GM19043 (cell line): ENCODE measurements around the gene OR10G3.
"Not testable (repeated sequence)": the region's sequence is repeated elsewhere in the genome, so short reads cannot be mapped to it uniquely, and the experiment has no call there.

Experiments
- ATAC-seq: cut with Tn5 transposase; IDR thresholded peaks from one replicate; pipeline ENCODE4 v1.9.1; 2021; ENCODE audit warnings: low read depth; ENCODE audit not compliant: unreplicated experiment

Gene OR10G3, protein sequence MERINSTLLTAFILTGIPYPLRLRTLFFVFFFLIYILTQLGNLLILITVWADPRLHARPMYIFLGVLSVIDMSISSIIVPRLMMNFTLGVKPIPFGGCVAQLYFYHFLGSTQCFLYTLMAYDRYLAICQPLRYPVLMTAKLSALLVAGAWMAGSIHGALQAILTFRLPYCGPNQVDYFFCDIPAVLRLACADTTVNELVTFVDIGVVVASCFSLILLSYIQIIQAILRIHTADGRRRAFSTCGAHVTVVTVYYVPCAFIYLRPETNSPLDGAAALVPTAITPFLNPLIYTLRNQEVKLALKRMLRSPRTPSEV

DNA sequence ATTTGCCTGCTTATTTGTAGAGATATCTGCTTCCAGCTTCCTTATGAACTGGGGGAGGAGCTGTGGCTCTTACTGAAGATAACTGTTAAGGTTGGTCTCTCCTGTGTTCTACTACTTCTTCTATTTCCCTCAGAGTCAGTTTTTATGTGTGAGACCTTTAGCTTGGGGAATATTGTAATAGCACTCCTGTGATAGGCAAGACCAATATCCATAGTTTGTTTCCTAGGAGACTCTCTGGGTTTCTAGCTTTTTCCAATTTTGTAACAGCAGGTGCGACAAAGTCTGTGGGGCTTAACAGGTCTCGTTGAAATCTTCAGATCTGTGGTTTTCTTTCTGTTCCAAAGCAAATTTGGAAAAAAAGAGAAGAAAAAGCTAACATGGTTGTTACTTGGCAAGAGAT lies at the start of gene OR10G3:
Gene OR10G3 (minus strand): TSS at position 101 of the 400 bp plus-strand sequence. CDS start 9,332 bp downstream, outside the sequence.
- ATAC-seq = no peak

DNA sequence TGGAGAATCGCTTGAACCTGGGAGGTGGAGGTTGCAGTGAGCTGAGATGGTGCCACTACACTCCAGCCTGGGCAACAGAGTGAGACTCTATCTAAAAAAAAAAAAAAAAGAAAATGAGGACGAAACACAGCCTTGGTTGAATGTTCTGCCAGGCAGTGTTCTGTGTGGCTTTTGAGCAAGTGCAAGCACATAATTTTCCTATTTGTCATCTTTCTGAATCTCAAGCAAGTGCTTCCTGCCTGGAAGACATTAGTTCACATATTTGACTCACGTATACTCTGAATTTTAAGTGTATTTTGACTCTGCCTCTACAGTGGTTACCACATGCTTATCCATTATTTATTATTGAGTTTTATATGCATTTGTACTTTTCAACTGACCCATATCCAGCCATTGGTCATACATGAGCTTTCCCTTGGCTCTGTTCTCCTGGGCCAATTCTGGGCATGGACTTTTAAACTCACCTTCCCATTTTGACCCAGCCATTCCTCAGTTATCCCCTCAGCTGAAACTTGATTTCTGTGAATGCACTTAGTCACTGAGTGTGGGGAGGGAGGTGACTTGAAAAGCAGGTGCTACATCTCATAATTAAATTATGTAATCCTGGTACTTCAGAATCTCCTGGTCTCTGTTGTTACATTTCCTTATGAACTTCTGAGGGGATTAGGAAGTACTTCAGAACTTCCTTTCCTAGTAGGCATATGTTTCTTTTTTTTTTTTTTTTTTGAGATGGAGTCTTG lies 46.8 kb upstream of the OR10G3 start:
- ATAC-seq = no peak

DNA sequence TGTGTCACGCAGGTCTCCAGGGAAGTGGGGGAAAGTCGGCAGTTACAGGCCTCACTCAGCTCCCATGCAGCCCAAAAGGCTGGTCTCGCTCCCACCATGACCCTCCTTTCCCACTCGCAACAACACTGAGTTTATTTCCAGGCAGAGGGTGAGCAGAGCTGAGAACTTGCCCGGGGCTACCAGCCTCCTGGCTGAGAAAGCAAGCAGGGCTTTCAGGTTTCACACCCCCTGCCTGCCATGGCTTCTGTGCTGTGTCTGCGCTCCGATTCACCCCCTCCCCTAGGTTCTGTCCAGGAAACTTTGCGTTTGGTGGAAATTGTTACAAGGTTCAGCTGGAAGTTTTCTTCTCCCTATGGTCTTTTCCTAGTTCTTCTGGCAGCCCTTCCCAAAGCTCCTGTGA lies 37.7 kb upstream of the OR10G3 start:
- ATAC-seq = no peak

DNA sequence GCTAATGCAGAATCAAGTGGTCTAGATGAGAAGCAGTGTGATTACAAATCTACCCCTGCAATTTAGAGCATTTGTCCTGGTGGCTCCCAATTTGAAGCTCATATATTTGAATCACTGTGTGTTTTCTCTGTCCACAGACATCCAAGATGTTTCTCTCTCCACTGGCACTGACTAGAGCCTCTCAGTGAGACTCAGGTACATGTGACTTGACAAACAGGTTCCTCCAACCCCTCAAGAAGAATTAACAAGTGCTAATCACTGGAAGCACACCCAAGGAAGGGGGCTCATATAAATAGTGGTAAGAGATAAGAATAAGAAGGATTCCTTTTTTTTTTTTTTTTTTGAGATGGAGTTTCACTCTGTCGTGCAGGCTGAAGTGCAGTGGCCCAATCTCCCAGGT lies 34.4 kb upstream of the OR10G3 start:
- ATAC-seq = no peak

DNA sequence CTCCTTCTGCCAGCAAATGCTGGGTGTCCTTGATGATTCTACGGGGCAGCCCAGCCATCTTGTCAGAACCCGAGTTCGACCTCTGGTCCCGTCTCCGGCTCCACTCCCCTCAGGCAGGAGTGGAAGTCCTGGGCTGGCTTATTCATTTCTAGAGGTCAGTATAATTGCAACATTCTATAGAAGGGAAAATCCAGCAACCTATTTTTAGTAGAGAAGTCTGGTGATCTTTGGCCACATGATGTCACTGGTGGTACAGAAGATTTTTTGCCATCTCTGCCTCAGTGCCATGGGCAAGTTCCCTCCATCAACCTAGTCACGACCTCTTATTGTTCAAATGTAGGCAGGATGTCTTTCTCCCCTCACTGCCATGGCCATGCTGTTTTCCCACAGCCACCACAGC lies 32.4 kb upstream of the OR10G3 start:
- ATAC-seq = no peak

DNA sequence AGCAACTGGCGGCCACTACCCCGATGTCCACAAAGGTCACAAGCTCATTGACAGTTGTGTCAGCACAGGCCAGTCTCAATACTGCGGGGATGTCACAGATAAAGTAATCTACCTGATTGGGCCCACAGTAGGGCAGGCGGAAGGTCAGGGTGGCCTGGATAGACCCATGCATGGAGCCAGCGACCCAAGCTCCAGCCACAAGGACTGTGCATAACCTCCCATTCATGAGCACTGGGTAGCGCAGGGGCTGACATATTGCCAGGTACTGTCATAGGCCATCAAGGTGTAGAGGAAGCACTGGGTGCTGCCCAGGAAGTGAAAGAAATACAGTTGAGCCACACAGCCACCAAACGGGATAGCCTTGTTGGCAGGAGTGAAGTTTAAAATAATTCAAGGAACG lies 22.3 kb upstream of the OR10G3 start:
- ATAC-seq = not testable (repeated sequence)

DNA sequence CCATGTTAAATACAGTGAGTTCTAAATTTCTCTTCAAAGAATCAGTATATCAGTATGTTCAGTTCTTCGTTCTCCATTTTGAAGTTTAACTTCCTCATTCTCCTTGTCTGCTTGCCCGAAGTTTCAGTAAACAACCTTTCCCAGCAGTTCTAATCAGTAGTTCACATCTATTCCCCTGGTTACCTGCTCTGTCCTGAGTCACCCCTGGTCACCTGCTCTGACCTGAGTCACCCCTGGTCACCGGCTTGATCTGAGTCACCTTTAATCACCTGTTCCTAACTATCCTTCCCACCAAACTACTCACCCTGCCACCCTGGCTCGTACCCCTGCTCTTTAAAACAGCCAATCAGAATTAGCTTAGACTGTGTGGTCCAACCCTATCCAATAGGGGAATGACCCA lies 9.4 kb upstream of the OR10G3 start:
- ATAC-seq = no peak

DNA sequence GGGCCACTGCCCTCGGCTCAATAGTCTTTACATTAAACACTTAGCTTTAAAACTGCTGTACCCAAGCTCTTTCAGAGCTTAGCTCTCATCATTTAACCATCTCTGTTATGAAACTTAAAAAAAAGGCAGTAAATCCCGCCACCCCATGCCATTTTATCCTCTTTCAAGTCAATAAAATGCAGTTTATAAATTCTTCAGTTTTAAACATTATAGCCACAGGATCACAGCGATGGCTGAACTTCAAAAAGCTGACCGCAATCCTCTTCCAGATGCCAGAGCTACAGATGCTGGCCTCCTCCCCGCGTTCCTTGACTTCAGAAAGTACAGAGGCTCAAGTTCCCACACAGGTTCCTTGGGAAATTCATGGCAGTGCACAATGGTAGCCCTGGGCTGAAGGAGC lies 4.2 kb downstream of the OR10G3 start:
- no peak for ATAC-seq

DNA sequence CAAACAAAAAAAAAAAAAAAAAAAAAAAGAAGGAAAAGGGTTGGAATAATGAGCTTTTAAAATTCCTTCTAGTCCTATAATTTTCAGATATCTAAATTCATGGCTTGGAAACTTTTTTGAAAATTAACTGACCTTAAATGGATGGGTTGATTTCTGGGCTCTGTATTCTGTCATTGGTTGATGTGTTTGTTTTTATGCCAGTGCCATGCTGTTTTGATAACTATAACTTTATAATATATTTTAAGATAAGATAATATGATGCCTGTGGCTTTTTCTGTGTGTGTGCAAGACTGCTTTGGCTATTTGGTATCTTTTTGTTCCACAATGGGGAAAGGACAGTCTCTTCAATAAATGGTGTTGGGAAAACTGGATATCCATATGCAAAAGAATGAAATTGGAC lies 7.3 kb downstream of the OR10G3 start:
- no peak for ATAC-seq

DNA sequence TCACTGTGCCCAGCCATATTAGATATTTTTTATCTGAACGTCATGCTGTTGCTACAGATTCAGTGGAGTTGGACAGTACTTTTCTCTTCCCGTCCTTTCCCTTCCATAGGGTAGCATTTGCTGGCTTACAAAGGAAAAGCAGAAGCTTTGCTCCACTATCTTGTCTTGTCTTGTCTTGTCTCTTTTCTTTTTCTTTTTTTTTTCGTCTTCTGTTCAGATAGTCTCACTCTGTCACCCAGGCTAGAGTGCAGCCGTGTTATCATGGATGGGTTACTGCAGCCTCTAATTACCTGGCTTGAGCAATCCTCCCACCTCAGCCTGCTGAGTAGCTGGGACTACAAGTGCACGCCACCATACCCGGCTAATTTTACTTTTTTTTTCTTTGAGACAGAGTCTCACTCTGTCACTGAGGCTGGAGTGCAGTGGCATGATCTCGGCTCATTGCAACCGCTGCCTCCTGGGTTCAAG lies 21.1 kb downstream of the OR10G3 start:
- ATAC-seq = no peak

DNA sequence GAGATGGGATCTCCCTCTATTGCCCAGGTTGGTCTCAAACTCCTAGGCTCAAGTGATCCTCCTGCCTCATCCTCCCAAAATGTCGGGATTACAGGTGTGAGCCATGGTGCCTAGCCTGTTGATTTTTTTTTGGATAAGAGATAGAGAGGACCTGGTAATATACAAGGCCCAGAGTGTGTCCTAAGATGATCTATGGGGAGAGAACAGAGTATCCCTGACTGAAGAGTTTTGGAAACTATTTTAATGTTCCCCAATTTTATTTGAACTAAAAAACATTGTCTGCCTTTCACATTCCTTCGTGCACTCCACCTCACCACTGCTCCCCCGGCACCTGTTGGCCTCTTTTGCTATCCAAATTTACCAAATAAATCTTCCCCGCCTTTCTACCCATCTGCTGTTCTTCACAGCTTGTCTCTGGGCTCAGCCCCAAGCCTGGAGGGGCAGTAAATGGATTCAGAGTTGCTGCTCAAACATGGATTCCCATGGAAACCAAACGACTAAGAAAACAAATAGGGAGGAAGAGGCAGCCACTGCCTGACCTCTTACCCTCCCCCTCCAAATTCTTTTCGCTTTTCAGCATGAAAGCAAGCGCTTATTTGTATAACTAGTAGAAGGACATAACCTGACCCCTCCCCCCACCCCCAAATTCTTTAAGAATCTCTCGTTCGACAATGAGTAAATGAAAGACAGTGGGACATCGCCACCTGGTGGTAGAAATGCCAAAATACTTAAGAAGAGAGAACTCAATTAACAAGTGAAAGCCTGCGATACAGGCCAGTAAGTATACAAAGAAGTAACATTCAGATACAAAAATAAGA lies 22.6 kb downstream of the OR10G3 start:
- ATAC-seq = no peak

DNA sequence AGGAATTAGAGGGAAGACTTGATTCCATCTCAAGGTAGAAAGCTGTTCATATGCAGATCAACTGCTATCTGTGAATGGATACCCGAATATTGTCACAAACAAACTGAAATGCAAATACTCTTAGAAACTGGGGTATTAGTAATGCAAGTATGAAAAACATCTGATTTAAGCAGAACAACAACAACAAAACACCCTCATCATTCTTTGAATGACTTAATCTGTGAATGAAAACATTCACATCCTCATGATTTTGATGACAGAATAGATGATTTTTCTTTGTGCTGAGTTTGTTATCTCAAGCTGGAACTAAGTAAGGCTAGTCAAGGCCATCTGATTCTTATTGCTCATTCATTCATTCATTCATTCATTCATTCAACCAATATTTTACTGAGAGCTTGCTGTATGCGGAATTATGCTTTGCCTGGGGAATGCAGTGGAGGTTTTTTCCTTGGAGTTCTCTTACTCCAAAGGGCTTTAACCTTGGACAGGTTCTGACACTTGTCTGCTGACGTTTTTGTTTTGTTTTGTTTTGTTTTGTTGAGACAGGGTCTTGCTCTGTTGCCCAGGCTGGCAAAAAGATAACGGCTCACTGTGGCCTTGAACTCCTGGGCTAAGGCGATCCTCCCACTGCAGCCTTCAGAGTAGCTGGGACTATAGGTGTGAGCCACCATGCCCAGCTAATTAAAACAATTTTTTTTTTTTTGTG lies 23.3 kb downstream of the OR10G3 start:
- ATAC-seq = no peak

DNA sequence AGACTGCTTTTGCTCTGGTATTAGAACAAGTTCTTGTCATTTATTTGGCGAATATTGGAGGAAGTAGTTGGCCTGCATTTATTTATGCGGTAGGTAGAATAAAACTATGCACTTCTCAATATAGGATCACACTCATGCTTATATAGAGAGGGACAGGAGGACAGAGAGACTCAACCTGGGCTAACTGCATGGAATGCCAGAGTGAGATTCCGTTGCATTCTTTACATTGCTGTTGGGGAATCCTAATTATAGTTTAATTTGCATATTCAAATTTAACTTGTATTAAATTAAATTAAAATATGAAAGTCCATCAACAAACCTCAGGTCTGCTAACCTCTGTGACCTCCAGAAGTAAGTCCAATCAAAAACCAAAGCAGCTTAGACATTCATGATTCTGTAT lies 26.6 kb downstream of the OR10G3 start:
- ATAC-seq = no peak

DNA sequence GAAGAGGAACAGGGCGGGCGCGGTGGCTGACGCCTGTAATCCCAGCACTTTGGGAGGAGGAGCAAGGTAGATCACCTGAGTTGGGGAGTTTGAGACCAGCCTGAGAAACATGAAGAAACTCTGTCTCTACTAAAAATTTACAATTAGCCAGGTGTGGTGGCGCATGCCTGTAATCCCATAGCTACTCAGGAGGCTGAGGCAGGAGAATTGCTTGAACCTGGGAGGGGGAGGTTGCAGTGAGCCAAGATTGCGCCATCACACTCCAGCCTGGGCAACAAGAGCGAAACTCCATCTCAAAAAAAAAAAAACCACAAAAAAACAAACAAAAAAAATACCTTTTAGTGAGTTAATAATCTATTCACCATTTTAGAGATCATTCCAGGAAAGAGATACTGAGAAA lies 35.3 kb downstream of the OR10G3 start:
- not testable (repeated sequence) for ATAC-seq

DNA sequence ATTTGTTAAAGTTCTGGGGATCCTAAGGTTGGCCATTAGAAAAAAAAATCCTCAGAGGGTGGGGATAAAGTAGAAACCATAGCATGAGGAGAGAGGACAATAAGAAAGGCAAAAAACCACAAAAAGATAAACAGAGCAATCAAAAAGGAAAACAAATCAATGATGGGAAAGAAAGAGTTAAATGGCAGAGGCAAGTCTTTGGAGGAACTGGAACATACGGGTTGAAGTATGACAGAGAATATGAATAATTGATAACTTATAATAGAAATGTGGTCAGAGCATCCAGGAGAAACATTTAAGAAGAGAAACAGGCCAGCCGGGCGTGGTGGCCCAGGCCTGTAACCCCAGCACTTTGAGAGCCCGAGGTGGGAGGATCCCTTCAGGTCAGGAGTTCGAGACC lies 35.9 kb downstream of the OR10G3 start:
- ATAC-seq = no peak

DNA sequence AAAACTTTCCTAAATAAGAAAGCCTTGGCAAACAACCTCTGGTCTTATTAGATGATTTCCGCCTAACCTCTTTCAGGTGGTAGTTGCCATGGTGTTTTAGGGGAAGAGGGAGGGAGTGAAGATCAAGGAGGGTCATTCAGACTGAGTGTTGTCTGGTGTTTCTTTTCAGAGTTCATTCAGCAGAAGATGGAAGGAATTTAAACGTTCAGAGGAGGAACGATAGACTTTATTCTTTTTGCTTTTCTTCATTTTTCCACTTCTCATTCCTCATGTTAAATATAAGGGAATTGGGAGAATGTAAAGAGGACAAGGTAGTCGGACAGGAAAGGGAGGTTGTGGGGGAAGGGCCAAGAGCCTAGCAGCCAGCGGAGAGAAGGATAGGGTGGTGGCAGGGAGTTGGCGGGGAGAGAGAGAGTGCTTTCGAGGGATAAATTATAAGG lies 36.3 kb downstream of the OR10G3 start:
- ATAC-seq = no peak

DNA sequence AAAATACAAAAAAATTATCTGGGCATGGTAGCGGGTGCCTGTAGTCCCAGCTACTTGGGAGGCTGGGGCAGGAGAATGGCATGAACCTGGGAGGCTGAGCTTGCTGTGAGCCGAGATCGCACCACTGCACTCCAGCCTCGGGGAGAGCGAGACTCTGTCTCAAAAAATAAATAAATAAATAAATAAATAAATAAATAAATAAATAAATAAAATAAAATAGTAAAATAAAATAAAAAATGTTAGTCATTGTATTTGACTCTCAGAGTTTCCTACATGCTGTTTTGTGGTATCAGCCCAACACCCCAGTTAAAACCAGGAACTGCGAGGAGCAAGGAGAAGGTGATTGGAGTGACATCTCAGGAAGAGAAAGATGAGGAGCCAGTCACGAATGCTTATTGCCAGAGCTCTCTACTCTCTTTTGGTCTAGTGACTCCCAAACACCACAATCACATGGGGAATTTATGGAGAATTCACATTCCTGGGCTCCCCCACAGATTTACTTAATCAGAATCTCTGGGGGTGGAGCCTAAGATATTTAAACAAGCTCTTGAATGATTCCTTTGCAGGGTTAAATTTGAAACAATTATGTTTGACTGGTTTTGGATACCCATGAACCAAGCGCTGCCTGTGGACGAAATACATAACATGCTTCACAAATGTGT lies 38.3 kb downstream of the OR10G3 start:
- no peak for ATAC-seq

DNA sequence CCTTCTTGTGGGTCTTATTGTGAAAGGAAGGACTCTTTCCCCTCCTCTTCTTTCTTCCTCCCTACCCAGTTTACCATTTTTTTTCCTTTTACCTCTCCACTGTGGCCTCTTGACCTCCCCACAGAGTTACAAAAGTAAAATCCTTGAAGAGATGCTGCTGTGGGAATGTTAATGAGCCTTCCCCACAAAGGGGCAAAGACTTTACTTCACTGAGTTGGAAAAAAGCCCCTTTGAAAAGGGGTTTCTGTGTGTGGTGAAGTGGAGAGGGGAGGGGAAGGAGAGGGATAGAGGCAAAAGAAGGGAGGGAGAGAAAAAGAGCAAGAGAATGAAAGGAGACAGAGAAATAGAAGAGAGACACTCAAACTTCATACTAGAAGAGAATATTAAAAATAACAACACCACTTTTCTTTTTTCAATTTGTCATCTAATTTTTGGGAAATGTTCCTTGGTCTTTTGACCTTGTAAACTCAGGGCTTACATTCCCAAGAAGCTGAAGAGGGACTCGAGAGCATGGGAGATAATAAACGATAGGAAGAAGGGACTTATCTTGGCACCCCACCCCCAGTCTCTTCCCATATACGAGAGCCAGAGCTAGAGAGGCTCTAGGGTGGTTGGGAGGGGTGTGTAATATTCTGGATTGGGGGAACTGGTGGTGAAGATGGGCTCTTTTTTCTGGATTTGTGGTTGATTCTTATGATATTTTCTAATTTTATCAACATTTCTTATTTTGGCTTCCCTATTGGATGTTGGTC lies 40.5 kb downstream of the OR10G3 start:
- no peak for ATAC-seq

DNA sequence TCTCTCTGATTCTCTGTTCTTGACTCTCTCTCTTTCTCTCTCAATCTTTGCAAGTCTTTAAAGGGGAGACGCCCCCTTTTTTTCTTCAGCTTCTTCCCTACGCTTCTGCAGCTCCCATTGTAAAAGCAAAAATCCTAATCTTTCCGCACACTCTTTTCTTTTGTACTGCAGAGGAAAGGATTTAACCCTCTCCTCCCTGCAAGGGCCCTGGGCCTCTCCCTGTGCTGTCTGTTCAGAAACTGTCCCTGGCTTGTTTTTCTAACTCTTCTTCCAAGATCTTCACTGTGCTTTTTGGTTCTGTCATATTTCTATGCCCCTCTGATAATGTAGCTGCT lies 42.8 kb downstream of the OR10G3 start:
- no peak for ATAC-seq
